ENCODE results near the gene C10orf105. TPM values are rescaled to one million over a fixed set of nuclear protein-coding genes. Genes with fewer than 3 reads are reported as not detected.

C10orf105 gene
- total RNA-seq, 1 donor from 2014 or later: not detected

- H3K4me1 Mint-ChIP-seq (ENCODE audit: low read depth, unreplicated experiment): peaks cover 6% of the 10 kb centered on the region
- H3K27ac Mint-ChIP-seq (ENCODE audit: unreplicated experiment): no peak overlapping the region
- no peaks in the 10 kb centered on the region for H3K36me3 Mint-ChIP-seq (ENCODE audit: unreplicated experiment)
- H3K9me3 Mint-ChIP-seq (ENCODE audit: unreplicated experiment): no peaks in the 10 kb centered on the region
- no peak for DNase-seq
- TF ChIP-seq CTCF (IDR thresholded peaks at IDR 0.05; ENCODE audit: partially characterized antibody, unreplicated experiment): no peak
- peaks cover 12% of the 10 kb centered on the region for H3K27me3 Mint-ChIP-seq (ENCODE audit: unreplicated experiment)
- no peak overlapping the region for H3K4me3 Mint-ChIP-seq (ENCODE audit: unreplicated experiment)
These were observed 8.4 kb downstream of the C10orf105 start for GRCh38 chr10:71711052-71711623.

GRCh38 chr10:71710519-71710918 lies 9.1 kb downstream of the C10orf105 start:
- H3K27me3 Mint-ChIP-seq (ENCODE audit: unreplicated experiment): peaks cover 12% of the 10 kb centered on the region
- H3K36me3 Mint-ChIP-seq (ENCODE audit: unreplicated experiment): no peaks in the 10 kb centered on the region
- no peak for DNase-seq
- no peaks in the 10 kb centered on the region for H3K9me3 Mint-ChIP-seq (ENCODE audit: unreplicated experiment)
- H3K4me3 Mint-ChIP-seq (ENCODE audit: unreplicated experiment): no peak overlapping the region
- H3K4me1 Mint-ChIP-seq (ENCODE audit: low read depth, unreplicated experiment): peaks cover 6% of the 10 kb centered on the region
- H3K27ac Mint-ChIP-seq (ENCODE audit: unreplicated experiment): no peak overlapping the region
- TF ChIP-seq CTCF (IDR thresholded peaks at IDR 0.05; ENCODE audit: partially characterized antibody, unreplicated experiment): no peak

GRCh38 chr10:71708897-71709882 lies 10.4 kb downstream of the C10orf105 start:
- no peaks in the 10 kb centered on the region for H3K36me3 Mint-ChIP-seq (ENCODE audit: unreplicated experiment)
- no peak for TF ChIP-seq CTCF (IDR thresholded peaks at IDR 0.05; ENCODE audit: partially characterized antibody, unreplicated experiment)
- peak overlapping the region; percentile 73 for H3K27ac Mint-ChIP-seq (ENCODE audit: unreplicated experiment)
- peaks cover 12% of the 10 kb centered on the region for H3K27me3 Mint-ChIP-seq (ENCODE audit: unreplicated experiment)
- no peak overlapping the region for H3K4me3 Mint-ChIP-seq (ENCODE audit: unreplicated experiment)
- no peaks in the 10 kb centered on the region for H3K9me3 Mint-ChIP-seq (ENCODE audit: unreplicated experiment)
- H3K4me1 Mint-ChIP-seq (ENCODE audit: low read depth, unreplicated experiment): peaks cover 6% of the 10 kb centered on the region
- DNase-seq: no peak

GRCh38 chr10:71708301-71708703 lies 11.3 kb downstream of the C10orf105 start:
- DNase-seq: peak; percentile 93
- Mint-ChIP-seq H3K27me3 (ENCODE audit: unreplicated experiment) (peaks cover 13% of the 10 kb centered on the region), H3K27ac (ENCODE audit: unreplicated experiment) (no peak overlapping the region), H3K36me3 (ENCODE audit: unreplicated experiment) (no peaks in the 10 kb centered on the region), H3K9me3 (ENCODE audit: unreplicated experiment) (no peaks in the 10 kb centered on the region), H3K4me1 (ENCODE audit: low read depth, unreplicated experiment) (peaks cover 6% of the 10 kb centered on the region), H3K4me3 (ENCODE audit: unreplicated experiment) (no peak overlapping the region)
- peak; percentile 92 for TF ChIP-seq CTCF (IDR thresholded peaks at IDR 0.05; ENCODE audit: partially characterized antibody, unreplicated experiment)
